B cell (primary cell): ENCODE results near the gene XDH. TPM values are rescaled to one million over a fixed set of nuclear protein-coding genes. Genes with fewer than 3 reads are reported as not detected.

Experiments used
- ATAC-seq: fragments of 200-7000 bp; cut with Tn5 transposase; one replicate; pipeline ENCODE4 v1.10.0; 2021; ENCODE audit warnings: low read depth, mild to moderate bottlenecking, moderate number of reproducible peaks, moderate library complexity
- CTCF ChIA-PET: fragments of 350-600 bp; sonication (Branson Sonifier 250); formaldehyde crosslinking; loops from one replicate; lab custom pipeline; 2021; ENCODE audit warnings: antibody characterized with exemption, inconsistent platforms; lab: Charles Lee
- POLR2A ChIA-PET: fragments of 350-600 bp; sonication (Branson Sonifier 250); formaldehyde crosslinking; loops from one replicate; lab custom pipeline; 2021; ENCODE audit warnings: antibody characterized with exemption; lab: Charles Lee
- DNase-seq: peaks from one replicate; pipeline ENCODE4 v3.0.0; 2013
- H2AFZ ChIP-seq: 2 replicates; pipeline ENCODE4 v1.6.1; 2012; ENCODE audit warnings: mild to moderate bottlenecking, low read depth, low read length; ENCODE audit not compliant: insufficient read depth, poor library complexity, severe bottlenecking
- H3K27ac ChIP-seq, 2 donors: 1 replicate in 1 of 2; 2 replicates in 1 of 2; pipeline ENCODE4 v1.5.1; 2012 to 2013; ENCODE audit warnings: low read length in 2 of 2, mild to moderate bottlenecking in 2 of 2, moderate library complexity in 1 of 2
- H3K27me3 ChIP-seq, 4 experiments: fragments of 200-600 bp in 1 of 4; sonication (generic) in 1 of 4; replicated peaks in 1 of 4; 1 replicate in 2 of 4; 2 replicates in 2 of 4; pipeline versions ENCODE4 v1.6.1 to v1.7.0; 2013 to 2016; ENCODE audit warnings: low read length in 3 of 4, mild to moderate bottlenecking in 2 of 4, mixed read lengths in 1 of 4, moderate library complexity in 1 of 4; ENCODE audit not compliant: insufficient read depth in 4 of 4, control insufficient read depth in 3 of 4; ENCODE audit errors: control extremely low read depth in 1 of 4
- H3K36me3 ChIP-seq, 2 experiments: replicated peaks in 1 of 2; 1 replicate in 1 of 2; 2 replicates in 1 of 2; pipeline versions ENCODE4 v1.6.1 to v1.7.1; 2013; ENCODE audit warnings: low read length in 1 of 2; ENCODE audit not compliant: insufficient read depth in 2 of 2, control insufficient read depth in 1 of 2; ENCODE audit errors: control extremely low read depth in 1 of 2, extremely low read depth in 1 of 2
- H3K4me1 ChIP-seq, 2 donors: fragments of 200-600 bp in 1 of 2; sonication (generic) in 1 of 2; 1 replicate in 1 of 2; 2 replicates in 1 of 2; pipeline versions ENCODE4 v1.5.1 to v1.6.1; 2013 to 2017; ENCODE audit warnings: low read length in 2 of 2; ENCODE audit not compliant: control insufficient read depth in 2 of 2, insufficient read depth in 2 of 2
- H3K4me2 ChIP-seq: replicated peaks from 2 replicates; pipeline ENCODE3; 2012; ENCODE audit warnings: mild to moderate bottlenecking, low read depth, low read length; ENCODE audit not compliant: poor library complexity, severe bottlenecking
- H3K4me3 ChIP-seq, 5 experiments: fragments of 200-600 bp in 1 of 5; sonication (generic) in 1 of 5; 1 replicate in 3 of 5; 2 replicates in 2 of 5; pipeline versions ENCODE4 v1.5.1 to v1.7.0; 2011 to 2016; ENCODE audit warnings: low read length in 4 of 5, mild to moderate bottlenecking in 4 of 5, low read depth in 2 of 5, control low read depth in 1 of 5, moderate library complexity in 1 of 5; ENCODE audit not compliant: insufficient read depth in 1 of 5; ENCODE audit errors: control extremely low read depth in 1 of 5, extremely low read depth in 1 of 5
- H3K79me2 ChIP-seq: fragments of 200-600 bp; sonication (generic); one replicate; pipeline ENCODE4 v1.6.0; 2016; ENCODE audit warnings: low read length; ENCODE audit not compliant: control insufficient read depth, insufficient read depth
- H3K9ac ChIP-seq: fragments of 200-600 bp; sonication (generic); 2 replicates; pipeline ENCODE4 v1.6.1; 2017; ENCODE audit warnings: mild to moderate bottlenecking, low read length, moderate library complexity
- H3K9me3 ChIP-seq, 3 donors: one replicate each; pipeline versions ENCODE4 v1.6.1 to v1.7.1; 2013; ENCODE audit warnings: low read length in 2 of 3; ENCODE audit not compliant: control insufficient read depth in 2 of 3, insufficient read depth in 1 of 3; ENCODE audit errors: control extremely low read depth in 1 of 3
- H4K20me1 ChIP-seq: 2 replicates; pipeline ENCODE4 v1.6.0; 2012; ENCODE audit warnings: mild to moderate bottlenecking, low read length; ENCODE audit not compliant: insufficient read depth, control insufficient read depth, poor library complexity, severe bottlenecking
- H3K27ac Mint-ChIP-seq: one replicate; pipeline ENCODE4 v1.8.0; 2021; ENCODE audit warnings: mixed read lengths
- H3K27me3 Mint-ChIP-seq: one replicate; pipeline ENCODE4 v1.8.0; 2021; ENCODE audit warnings: mixed read lengths
- H3K4me1 Mint-ChIP-seq: one replicate; pipeline ENCODE4 v1.8.0; 2021; ENCODE audit warnings: mixed read lengths
- H3K4me3 Mint-ChIP-seq: one replicate; pipeline ENCODE4 v1.8.0; 2021; ENCODE audit warnings: mixed read lengths
- H3K9me3 Mint-ChIP-seq: one replicate; pipeline ENCODE4 v1.8.0; 2022; ENCODE audit warnings: mixed read lengths; ENCODE audit not compliant: insufficient read depth
- CTCF ChIP-seq: fragments of 200-600 bp; IDR thresholded peaks from one replicate; pipeline ENCODE4 v1.8.0; 2022; ENCODE audit warnings: antibody characterized with exemption, mild to moderate bottlenecking
- EZH2 ChIP-seq: IDR thresholded peaks from 2 replicates; pipeline ENCODE4 v1.6.1; 2012; ENCODE audit warnings: borderline replicate concordance, low read depth, mild to moderate bottlenecking, moderate library complexity, low read length; ENCODE audit not compliant: insufficient read depth, poor library complexity, severe bottlenecking
- WGBS: methylation state at CpG from one replicate; pipeline ENCODE4 v1.1.5; 2013; ENCODE audit warnings: missing lambda C conversion rate; ENCODE audit not compliant: insufficient coverage; 5-methylcytosine and 5-hydroxymethylcytosine counted together
- intact Hi-C: fragments of 100-400 bp; cut with micrococcal nuclease; formaldehyde crosslinking; loops from one replicate; pipeline ENCODE4 v1.10.0; 2022
- polyA plus RNA-seq: library from polyadenylated mRNA; depleted of rRNA; stranded (reverse); fragments of >200 nt; gene quantifications from 2 replicates; pipeline ENCODE4 v1.2.3, GENCODE V29; 2012
- total RNA-seq, 2 donors: library from RNA; stranded (reverse); fragments of 120-200 nt in 1 of 2; gene quantifications; 1 replicate in 1 of 2; 2 replicates in 1 of 2; pipeline versions ENCODE4 v1.2.3 to v1.2.4, GENCODE V29; 2013 to 2022

XDH gene
- total and polyA plus RNA-seq, 2 donors (not counting 1 experiment from before 2014, with no cell fraction given): not detected

GRCh38 chr2:31365834-31366505, 48.6 kb downstream of the XDH start:
- H3K27me3 Mint-ChIP-seq: peaks cover 6% of the 10 kb centered on the region
- H3K4me1 ChIP-seq: no peaks in the 10 kb centered on the region
- H3K79me2 ChIP-seq: no peaks in the 10 kb centered on the region
- no peak overlapping the region for H3K4me2 ChIP-seq
- no peaks in the 10 kb centered on the region for H3K9me3 ChIP-seq
- DNase-seq: no peak
- no peak overlapping the region for H3K9ac ChIP-seq
- peaks cover 0 to 3% (median 0%) of the 10 kb centered on the region in 4 experiments for H3K27me3 ChIP-seq
- ChIA-PET POLR2A (no interaction called here), CTCF (no interaction called here)
- no peaks in the 10 kb centered on the region for H3K4me1 Mint-ChIP-seq
- no peaks in the 10 kb centered on the region for H3K36me3 ChIP-seq
- no peak overlapping the region for H3K4me3 Mint-ChIP-seq
- H3K4me3 ChIP-seq: no peak overlapping the region
- 94% methylated on average over 7 of the region's 9 CpGs for WGBS
- intact Hi-C loops: no loop called here
- H4K20me1 ChIP-seq: no peaks in the 10 kb centered on the region
- no peak overlapping the region for H3K27ac Mint-ChIP-seq
- TF ChIP-seq EZH2 (no peak), CTCF (no peak)
- no peaks in the 10 kb centered on the region for H3K9me3 Mint-ChIP-seq
- ATAC-seq: no peak
- H3K27ac ChIP-seq: no peak overlapping the region
- H2AFZ ChIP-seq: no peak overlapping the region

DNA sequence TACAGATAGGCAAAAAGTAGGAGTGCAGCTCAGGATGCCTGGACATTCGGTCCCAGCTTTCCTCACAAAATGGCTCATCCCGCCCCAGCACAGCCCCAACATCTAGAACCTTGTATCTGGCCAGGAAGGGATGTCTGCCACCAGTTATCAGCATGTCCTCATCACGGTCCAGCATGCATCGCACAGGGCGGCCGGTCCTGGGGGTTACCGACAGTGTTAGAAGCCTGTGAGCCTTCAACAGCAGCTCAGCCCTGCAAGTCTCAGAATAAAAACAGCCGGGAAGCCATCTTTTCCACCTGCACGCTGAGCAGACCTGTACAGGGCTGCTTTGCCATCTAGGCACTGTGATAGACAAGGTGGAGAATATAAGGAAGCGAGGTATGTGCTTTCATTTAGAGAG, 49.2 kb downstream of the XDH start:
- DNase-seq (no peak), ATAC-seq (no peak)
- intact Hi-C loops: no loop called here
- TF ChIP-seq EZH2 (no peak), CTCF (no peak)
- Mint-ChIP-seq H3K4me3 (no peak overlapping the region), H3K4me1 (no peaks in the 10 kb centered on the region), H3K9me3 (no peaks in the 10 kb centered on the region), H3K27me3 (peaks cover 10% of the 10 kb centered on the region), H3K27ac (no peak overlapping the region)
- Histone ChIP-seq H3K79me2 (no peaks in the 10 kb centered on the region), H3K9me3 (no peaks in the 10 kb centered on the region), H3K27me3 (no peaks in the 10 kb centered on the region), H3K9ac (no peak overlapping the region), H4K20me1 (no peaks in the 10 kb centered on the region), H3K4me2 (no peak overlapping the region), H3K4me1 (no peaks in the 10 kb centered on the region), H3K27ac (no peak overlapping the region), H3K4me3 (no peak overlapping the region), H3K36me3 (no peaks in the 10 kb centered on the region), H2AFZ (no peak overlapping the region)
- CTCF ChIA-PET: no interaction called here
- 100% methylated on average over 9 of the region's 10 CpGs for WGBS
- POLR2A ChIA-PET: no interaction called here
